Stimulated activated naive B cell treated with anti-CD40 and anti-IgM and Interleukin-4, amounts not matched to agents 10 μg/mL and 1 μg/mL and 100 μg/mL, for 72 hours (primary cell): ENCODE data around the gene C2orf72.

ENCODE experiments used
- ATAC-seq, 2 donors: fragments of 150-1000 bp; cut with Tn5 transposase; replicated peaks; 2 replicates each; pipeline ENCODE4 v1.10.0; 2021; ENCODE audit warnings: moderate library complexity in 1 of 2
- DNase-seq: peaks from one replicate; pipeline ENCODE4 v3.0.0; 2021
- H3K27ac Mint-ChIP-seq: one replicate; pipeline ENCODE4 v1.8.0; 2022; ENCODE audit warnings: mild to moderate bottlenecking, mixed read lengths
- H3K27me3 Mint-ChIP-seq, 2 donors: one replicate each; pipeline ENCODE4 v1.8.0; 2022; ENCODE audit warnings: mixed read lengths in 2 of 2
- H3K36me3 Mint-ChIP-seq, 2 donors: one replicate each; pipeline ENCODE4 v1.8.0; 2022; ENCODE audit warnings: mixed read lengths in 2 of 2, mild to moderate bottlenecking in 1 of 2
- H3K4me1 Mint-ChIP-seq, 2 donors: one replicate each; pipeline ENCODE4 v1.8.0; 2022; ENCODE audit warnings: mixed read lengths in 2 of 2, mild to moderate bottlenecking in 1 of 2
- H3K4me3 Mint-ChIP-seq, 2 donors: one replicate each; pipeline ENCODE4 v1.8.0; 2022; ENCODE audit warnings: mild to moderate bottlenecking in 2 of 2, mixed read lengths in 2 of 2, moderate library complexity in 1 of 2
- H3K9me3 Mint-ChIP-seq, 2 donors: one replicate each; pipeline ENCODE4 v1.8.0; 2022; ENCODE audit warnings: mixed read lengths in 2 of 2, mild to moderate bottlenecking in 1 of 2

Gene C2orf72

DNA sequence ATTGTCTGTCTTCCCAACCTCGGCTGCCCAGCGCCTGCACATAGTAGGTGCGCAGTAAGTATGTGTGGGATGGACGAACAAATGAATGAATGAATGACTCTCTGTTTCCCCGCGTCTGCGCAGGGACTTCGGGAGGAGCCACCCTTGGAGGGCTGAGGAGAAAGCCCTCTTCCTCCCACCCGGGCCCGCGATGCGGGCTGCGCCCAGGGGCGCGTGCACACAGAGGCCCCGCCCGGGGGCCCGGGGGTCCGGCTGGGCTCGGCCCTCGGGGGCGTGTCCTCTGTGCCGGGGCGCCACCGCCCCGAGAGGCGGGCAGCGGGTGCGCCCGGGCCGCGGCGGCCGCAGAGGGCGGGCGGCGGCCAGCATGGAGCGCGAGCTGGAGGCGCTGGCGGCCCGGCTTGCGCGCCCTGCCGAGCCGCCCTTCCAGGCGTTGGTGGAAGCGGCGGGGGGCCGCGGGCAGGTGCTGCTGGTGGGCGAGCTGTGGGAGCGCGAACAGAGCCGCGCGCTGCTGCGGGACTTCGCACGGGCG is at the start of gene C2orf72:
Gene C2orf72 (plus strand): TSS at position 322 of the 529 bp plus-strand sequence. CDS start 43 bp downstream, at position 365.
- H3K27me3 Mint-ChIP-seq: peaks cover 42 to 64% of the 10 kb centered on the region in 2 donors
- DNase-seq (no peak), ATAC-seq (peak; percentile 29)
- no peak within 1 kb of the TSS for H3K27ac Mint-ChIP-seq
- H3K9me3 Mint-ChIP-seq: no peaks in the 10 kb centered on the region
- H3K4me3 Mint-ChIP-seq: peak within 1 kb of the TSS; percentile 59 to 62
- H3K4me1 Mint-ChIP-seq: peaks cover 10 to 21% of the 10 kb centered on the region in 2 donors
- H3K36me3 Mint-ChIP-seq: no peaks in the 10 kb centered on the region

DNA sequence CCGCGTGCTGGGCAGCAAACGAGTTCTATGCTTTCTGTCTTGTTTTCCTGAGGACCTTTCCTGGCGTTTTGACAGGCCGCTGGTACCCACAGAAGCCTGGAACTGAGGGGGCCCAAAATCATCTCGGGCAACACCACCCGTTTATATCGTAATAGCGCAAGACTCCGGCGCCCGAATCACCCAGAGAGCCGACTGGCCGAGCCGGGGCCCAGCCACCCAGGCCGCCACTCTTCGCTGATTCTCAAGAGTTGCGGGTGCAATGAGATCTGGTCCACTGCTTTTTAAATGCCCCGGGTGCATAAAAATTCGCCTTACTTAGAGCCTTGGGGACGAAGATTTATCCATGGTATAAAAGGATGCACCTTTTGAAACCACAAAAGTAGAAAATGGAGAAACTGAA is 47.6 kb upstream of the C2orf72 start:
- ATAC-seq: no peak
- DNase-seq: no peak
- Mint-ChIP-seq H3K27ac (no peak overlapping the region), H3K4me3 (no peak overlapping the region), H3K4me1 (peaks cover 5 to 19% of the 10 kb centered on the region in 2 donors), H3K27me3 (peaks cover 32 to 67% of the 10 kb centered on the region in 2 donors), H3K9me3 (no peaks in the 10 kb centered on the region), H3K36me3 (no peaks in the 10 kb centered on the region)

DNA sequence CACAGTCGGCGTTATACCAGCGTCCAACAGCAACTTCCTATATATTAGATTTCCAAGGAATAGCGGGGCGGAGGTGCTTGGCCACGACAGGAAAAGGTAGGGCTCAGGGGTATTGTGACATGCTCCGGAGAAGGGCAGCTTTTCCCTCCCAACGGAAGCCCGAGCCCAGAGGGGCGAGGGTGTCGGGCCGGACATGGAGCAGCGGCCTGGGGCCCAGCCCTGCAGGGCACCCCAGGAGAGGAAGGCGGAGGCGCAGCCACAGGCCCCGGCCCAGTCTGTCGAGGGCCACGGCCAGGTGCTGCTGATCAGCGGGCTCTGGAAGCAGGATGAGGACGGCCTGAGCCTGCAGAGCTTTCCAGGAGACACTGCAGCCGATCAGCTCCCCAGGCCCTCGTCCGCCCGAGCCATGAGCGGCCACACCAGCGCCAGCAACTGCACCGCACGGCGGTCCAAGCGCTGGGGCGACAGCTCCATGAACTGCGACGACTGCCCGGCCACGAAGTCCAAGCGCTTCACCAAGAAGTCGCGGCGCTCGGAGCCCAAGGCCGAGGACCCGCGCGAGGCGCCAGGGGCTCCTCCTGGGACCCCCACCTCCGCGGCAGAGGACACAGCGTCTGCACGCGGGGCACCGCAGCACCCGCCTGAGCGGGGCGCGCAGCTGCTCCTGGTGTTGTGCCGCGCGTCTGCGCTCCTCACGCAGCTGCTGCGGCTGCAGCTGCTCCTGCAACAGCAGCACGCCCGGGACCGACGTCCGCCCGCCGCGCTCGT is 47.0 kb upstream of the C2orf72 start:
- Mint-ChIP-seq H3K36me3 (no peaks in the 10 kb centered on the region), H3K27me3 (peaks cover 36 to 72% of the 10 kb centered on the region in 2 donors), H3K9me3 (no peaks in the 10 kb centered on the region), H3K4me3 (no peak overlapping the region), H3K4me1 (peaks cover 3 to 19% of the 10 kb centered on the region in 2 donors), H3K27ac (no peak overlapping the region)
- ATAC-seq (no peak), DNase-seq (no peak)

DNA sequence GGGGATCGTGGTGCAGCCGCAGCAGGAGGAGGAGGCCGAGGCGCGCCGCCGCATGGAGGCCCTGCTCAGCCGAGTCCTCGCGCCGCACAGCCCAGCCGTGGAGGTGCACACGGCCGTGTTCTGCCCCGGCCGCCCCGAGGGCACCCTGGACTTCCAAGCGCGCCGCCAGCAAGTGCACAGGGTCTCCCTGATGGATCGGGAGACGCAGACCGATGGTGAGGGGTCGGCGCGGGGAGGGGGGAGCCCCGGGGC is 46.5 kb upstream of the C2orf72 start:
- Mint-ChIP-seq H3K27me3 (peaks cover 36 to 72% of the 10 kb centered on the region in 2 donors), H3K36me3 (no peaks in the 10 kb centered on the region), H3K4me3 (no peak overlapping the region), H3K9me3 (no peaks in the 10 kb centered on the region), H3K27ac (no peak overlapping the region), H3K4me1 (peaks cover 0 to 14% of the 10 kb centered on the region in 2 donors)
- DNase-seq (no peak), ATAC-seq (no peak)

DNA sequence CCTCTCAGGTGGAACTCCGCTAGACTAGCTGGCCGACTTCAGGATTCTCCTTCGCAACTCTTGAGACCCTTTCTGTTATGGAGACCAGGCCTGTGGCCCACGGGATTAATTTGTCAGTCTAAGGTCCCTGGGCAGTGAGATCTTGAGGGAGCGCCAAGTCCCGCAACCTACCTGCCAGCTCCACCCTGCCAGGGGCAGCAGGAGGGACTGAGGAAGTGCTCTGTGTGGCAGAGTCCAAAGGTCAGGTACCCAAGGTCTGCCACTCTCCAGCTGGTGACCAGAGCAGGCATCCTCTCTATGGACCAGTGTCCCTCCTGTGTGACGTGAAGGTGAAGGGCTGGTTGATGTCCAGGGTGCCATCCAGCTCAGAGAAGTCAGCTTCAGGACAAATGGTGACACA is 45.7 kb upstream of the C2orf72 start:
- peaks cover 41 to 72% of the 10 kb centered on the region in 2 donors for H3K27me3 Mint-ChIP-seq
- no peak overlapping the region for H3K4me3 Mint-ChIP-seq
- DNase-seq (no peak), ATAC-seq (no peak)
- no peaks in the 10 kb centered on the region for H3K9me3 Mint-ChIP-seq
- H3K4me1 Mint-ChIP-seq: peaks cover 0 to 6% of the 10 kb centered on the region in 2 donors
- H3K36me3 Mint-ChIP-seq: no peaks in the 10 kb centered on the region
- H3K27ac Mint-ChIP-seq: no peak overlapping the region

DNA sequence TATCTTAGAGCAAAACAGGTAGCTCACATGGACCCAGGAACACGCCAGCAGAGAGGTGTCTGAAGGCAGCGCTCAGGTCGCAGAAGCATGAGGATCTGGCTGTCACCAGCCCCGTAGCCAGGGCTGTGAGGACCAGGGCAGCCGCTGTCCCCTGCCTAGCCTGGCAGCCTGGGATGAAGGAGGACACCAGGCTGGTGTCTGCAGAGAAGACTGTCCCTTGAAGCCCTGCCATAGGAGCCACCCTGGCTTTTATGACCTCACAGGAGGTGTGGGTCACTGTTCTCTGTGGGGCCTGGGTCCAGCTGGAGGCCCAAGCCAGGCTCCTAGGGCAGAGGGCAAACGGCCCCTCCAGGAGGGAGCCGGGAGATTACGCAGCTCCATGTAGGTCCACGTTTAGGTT is 41.5 kb upstream of the C2orf72 start, which contains the start of gene SPATA3:
Gene SPATA3 (plus strand): TSS at position 301 of the 400 bp plus-strand sequence. CDS start 113 bp downstream, outside the sequence.
- Mint-ChIP-seq H3K4me3 (no peak within 1 kb of the TSS), H3K27ac (no peak within 1 kb of the TSS), H3K9me3 (peaks cover 4 to 7% of the 10 kb centered on the region in 2 donors), H3K4me1 (peaks cover 2 to 7% of the 10 kb centered on the region in 2 donors), H3K27me3 (peaks cover 68 to 92% of the 10 kb centered on the region in 2 donors), H3K36me3 (peaks cover 0 to 4% of the 10 kb centered on the region in 2 donors)
- DNase-seq (no peak), ATAC-seq (no peak)

DNA sequence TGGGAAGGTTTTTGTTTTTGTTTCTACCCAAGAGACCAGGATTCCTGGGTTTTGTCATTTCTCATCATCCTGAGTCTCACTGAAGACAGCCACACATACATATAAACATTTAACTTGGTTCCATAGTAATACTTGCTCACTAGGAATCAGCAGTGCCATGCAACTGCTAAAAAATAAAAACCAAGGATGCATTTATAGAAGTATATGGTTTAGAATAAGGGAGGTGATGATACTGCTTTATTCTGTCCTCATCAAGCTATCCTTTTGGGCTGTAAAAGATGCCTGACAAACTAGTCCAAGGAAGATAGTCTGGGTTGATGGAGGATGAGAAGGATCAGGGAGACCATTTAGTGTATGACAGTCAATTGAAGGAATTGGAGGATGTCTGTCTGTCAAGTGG is 40.7 kb upstream of the C2orf72 start:
- no peak for DNase-seq
- H3K36me3 Mint-ChIP-seq: peaks cover 0 to 4% of the 10 kb centered on the region in 2 donors
- peaks cover 2 to 9% of the 10 kb centered on the region in 2 donors for H3K4me1 Mint-ChIP-seq
- H3K27me3 Mint-ChIP-seq: peaks cover 71 to 95% of the 10 kb centered on the region in 2 donors
- H3K9me3 Mint-ChIP-seq: peaks cover 4 to 7% of the 10 kb centered on the region in 2 donors
- ATAC-seq: no peak
- H3K27ac Mint-ChIP-seq: no peak overlapping the region
- H3K4me3 Mint-ChIP-seq: no peak overlapping the region

DNA sequence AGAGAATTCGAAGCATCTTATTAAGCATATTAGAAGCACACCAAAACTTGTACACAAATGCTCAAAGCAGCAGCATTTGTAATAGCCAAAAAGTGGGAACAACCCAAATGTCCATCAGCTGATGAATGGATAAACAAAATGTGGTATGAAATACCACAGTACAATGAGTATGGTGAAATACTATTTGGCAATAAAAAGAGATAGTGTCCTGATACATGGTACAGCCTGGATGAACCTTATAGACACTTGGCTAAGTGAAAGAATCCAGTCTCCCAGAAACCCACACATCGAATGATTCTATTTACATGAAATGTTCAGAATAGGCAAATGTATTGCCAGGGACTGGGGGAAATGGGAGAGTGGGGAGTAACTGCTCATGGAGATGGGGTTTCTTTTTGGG is 38.4 kb upstream of the C2orf72 start:
- Mint-ChIP-seq H3K27ac (no peak overlapping the region), H3K27me3 (peaks cover 74 to 88% of the 10 kb centered on the region in 2 donors), H3K4me3 (no peak overlapping the region), H3K36me3 (peaks cover 0 to 4% of the 10 kb centered on the region in 2 donors), H3K9me3 (peaks cover 4 to 7% of the 10 kb centered on the region in 2 donors), H3K4me1 (peaks cover 2 to 9% of the 10 kb centered on the region in 2 donors)
- DNase-seq (no peak), ATAC-seq (no peak)

DNA sequence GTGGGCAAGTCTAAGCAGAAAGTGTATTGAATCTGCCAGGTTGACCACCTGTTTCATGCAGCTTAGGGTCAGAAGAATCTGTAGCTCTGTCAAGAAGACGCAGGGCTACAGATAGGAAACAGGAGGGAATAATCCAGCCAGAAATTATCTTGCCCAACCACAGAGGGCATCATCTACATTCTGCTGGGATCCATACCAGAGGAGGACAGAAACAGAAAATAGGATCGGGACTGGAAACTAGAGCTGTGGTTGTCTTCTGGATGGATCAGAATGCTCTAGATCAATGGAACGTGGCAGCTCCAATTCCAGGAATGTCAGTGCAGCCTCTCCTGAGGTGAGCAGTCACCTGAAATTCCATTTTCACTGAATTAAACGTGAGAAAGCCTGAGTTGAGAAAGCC is 37.8 kb upstream of the C2orf72 start:
- DNase-seq: no peak
- H3K27me3 Mint-ChIP-seq: peaks cover 74 to 82% of the 10 kb centered on the region in 2 donors
- no peak for ATAC-seq
- no peak overlapping the region for H3K27ac Mint-ChIP-seq
- peaks cover 2 to 9% of the 10 kb centered on the region in 2 donors for H3K4me1 Mint-ChIP-seq
- peaks cover 0 to 4% of the 10 kb centered on the region in 2 donors for H3K36me3 Mint-ChIP-seq
- H3K9me3 Mint-ChIP-seq: peaks cover 4 to 7% of the 10 kb centered on the region in 2 donors
- H3K4me3 Mint-ChIP-seq: no peak overlapping the region

DNA sequence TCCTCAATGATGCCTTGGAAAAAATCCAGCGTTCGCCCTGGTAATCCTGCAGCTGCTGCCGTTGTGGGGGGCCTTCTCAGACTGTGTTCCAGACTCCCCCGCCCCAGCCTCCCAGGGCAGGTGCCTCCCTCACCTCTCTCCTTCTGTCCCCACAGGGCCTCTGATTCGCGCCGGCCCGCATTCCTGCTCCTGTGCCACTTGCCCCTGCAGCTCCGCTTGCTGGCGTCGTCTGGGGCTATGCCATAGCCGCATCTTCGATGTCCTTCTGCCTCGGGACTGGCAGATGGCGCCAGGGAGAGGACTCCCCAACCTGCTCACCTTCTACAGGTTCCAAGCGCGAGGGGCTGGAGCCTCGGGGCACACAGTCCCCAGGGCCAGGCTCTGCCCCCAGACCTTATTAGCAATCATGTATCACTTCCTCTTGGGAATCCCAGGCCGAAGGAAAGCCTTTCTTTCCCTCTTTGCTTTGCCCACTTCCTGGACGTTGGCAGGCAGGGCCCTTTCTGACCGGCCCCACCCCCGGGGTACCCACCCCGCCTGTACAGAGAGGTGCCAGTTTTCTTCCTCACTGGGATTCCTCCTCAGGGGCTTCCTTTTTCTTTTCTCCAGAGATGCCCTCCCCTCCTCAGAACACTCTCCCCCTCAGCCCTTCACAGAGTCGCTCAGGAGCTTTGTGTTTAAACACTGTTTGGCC is 37.0 kb upstream of the C2orf72 start:
- ATAC-seq (no peak), DNase-seq (no peak)
- Mint-ChIP-seq H3K4me3 (no peak overlapping the region), H3K4me1 (peaks cover 7 to 9% of the 10 kb centered on the region in 2 donors), H3K36me3 (peaks cover 0 to 6% of the 10 kb centered on the region in 2 donors), H3K27ac (no peak overlapping the region), H3K9me3 (peaks cover 10 to 14% of the 10 kb centered on the region in 2 donors), H3K27me3 (peaks cover 70 to 74% of the 10 kb centered on the region in 2 donors)

DNA sequence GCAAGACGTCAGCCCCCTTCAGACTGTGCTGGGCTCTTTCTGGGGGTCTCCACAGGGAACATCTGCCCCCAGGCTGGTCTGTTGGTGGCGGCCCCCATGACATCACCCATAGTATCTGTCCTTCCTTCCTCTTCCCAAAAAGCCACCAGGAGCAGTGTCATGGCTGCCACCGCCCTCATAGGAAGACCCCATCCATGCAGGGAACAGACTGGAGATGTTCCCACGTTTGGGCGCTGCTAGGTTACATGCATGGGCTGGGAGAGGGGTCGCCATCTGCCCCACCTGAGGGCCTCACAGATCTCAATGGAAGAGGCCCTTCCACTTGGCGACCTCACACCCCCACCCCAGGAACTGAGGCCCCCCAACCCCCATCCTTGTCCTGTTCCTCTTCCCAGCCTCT is 36.3 kb upstream of the C2orf72 start:
- DNase-seq: no peak
- Mint-ChIP-seq H3K27ac (no peak overlapping the region), H3K4me3 (no peak overlapping the region), H3K36me3 (peaks cover 0 to 9% of the 10 kb centered on the region in 2 donors), H3K9me3 (peaks cover 12 to 17% of the 10 kb centered on the region in 2 donors), H3K4me1 (peaks cover 7 to 9% of the 10 kb centered on the region in 2 donors), H3K27me3 (peaks cover 65 to 67% of the 10 kb centered on the region in 2 donors)
- ATAC-seq: no peak

DNA sequence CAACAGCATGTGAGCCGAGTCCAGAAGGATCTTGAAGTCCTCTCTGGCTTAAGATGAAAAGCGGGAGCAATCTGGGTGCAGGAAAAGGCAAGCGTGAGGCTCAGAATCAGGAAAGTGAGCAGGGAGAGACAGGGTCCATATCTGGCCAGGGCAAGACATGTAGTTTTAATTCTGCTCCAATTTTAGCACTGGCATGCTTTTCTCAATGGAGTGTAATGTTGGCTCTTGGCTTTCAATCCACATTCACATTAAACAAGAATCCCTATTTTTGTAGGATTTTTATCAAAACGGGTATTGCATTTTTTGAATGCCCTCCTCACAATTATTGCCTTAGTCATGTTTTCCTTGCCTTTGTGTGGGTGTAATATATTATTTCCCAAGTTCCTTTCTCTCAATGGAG is 35.4 kb upstream of the C2orf72 start:
- Mint-ChIP-seq H3K9me3 (peaks cover 10 to 15% of the 10 kb centered on the region in 2 donors), H3K27ac (no peak overlapping the region), H3K27me3 (peaks cover 57 to 60% of the 10 kb centered on the region in 2 donors), H3K4me1 (peaks cover 7 to 9% of the 10 kb centered on the region in 2 donors), H3K4me3 (no peak overlapping the region), H3K36me3 (peaks cover 0 to 9% of the 10 kb centered on the region in 2 donors)
- DNase-seq (no peak), ATAC-seq (no peak)

DNA sequence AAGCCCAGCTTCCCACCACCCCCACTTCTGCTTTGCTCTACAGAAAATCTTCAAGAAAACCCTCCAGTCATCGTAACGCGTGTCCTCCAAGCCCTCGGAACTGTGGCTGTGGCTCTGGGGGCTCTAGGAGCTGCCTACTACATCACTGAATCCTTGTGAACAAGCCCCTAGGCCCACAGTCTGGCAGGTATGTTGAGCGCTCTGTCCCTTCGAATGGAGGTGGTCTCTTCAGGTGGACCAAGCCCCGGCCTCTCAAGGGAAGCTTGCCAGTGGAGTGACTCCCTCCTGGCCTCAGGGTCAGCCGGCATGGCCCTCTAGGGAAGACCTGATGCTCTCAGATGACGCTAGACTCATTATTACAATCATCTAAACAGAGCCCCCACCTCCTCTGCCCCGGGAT is 34.7 kb upstream of the C2orf72 start:
- H3K9me3 Mint-ChIP-seq: peaks cover 8 to 11% of the 10 kb centered on the region in 2 donors
- peaks cover 7 to 9% of the 10 kb centered on the region in 2 donors for H3K4me1 Mint-ChIP-seq
- ATAC-seq: no peak
- H3K27me3 Mint-ChIP-seq: peaks cover 53 to 55% of the 10 kb centered on the region in 2 donors
- peaks cover 0 to 5% of the 10 kb centered on the region in 2 donors for H3K36me3 Mint-ChIP-seq
- DNase-seq: no peak
- no peak overlapping the region for H3K4me3 Mint-ChIP-seq
- H3K27ac Mint-ChIP-seq: no peak overlapping the region

DNA sequence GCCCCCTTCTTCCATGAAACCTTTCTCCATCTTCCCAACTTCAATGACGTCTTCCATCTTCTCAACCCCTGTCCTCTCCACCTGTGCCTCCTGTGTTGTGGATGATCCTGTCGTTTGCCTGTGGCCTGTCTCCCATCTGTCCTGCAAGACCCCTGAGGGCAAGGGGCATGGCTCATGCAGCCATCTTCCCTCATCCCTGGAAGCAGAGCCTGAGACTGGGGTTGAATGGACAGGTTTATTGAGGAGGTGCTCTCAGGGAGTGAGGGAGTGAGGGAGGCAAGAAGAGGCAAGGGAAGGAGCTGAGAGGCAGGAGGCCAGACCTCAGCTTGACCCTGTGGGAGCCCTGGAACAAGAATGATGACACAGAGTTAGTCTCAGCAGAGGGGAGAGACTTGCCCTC is 34.1 kb upstream of the C2orf72 start:
- Mint-ChIP-seq H3K4me3 (no peak overlapping the region), H3K4me1 (peaks cover 7 to 9% of the 10 kb centered on the region in 2 donors), H3K27me3 (peaks cover 49 to 50% of the 10 kb centered on the region in 2 donors), H3K9me3 (peaks cover 8 to 11% of the 10 kb centered on the region in 2 donors), H3K36me3 (peaks cover 0 to 5% of the 10 kb centered on the region in 2 donors), H3K27ac (no peak overlapping the region)
- ATAC-seq: no peak
- DNase-seq: no peak
